GM12872 (cell line): ENCODE measurements around the gene CNTNAP5.

Source experiments
- TF ChIP-seq, protein P1 (sequence below): IDR thresholded peaks from 3 replicates; pipeline ENCODE4 v1.5.1; 2011; ENCODE audit warnings: low read depth, mild to moderate bottlenecking, low read length, moderate library complexity; ENCODE audit not compliant: insufficient read depth

The CNTNAP5 gene

DNA sequence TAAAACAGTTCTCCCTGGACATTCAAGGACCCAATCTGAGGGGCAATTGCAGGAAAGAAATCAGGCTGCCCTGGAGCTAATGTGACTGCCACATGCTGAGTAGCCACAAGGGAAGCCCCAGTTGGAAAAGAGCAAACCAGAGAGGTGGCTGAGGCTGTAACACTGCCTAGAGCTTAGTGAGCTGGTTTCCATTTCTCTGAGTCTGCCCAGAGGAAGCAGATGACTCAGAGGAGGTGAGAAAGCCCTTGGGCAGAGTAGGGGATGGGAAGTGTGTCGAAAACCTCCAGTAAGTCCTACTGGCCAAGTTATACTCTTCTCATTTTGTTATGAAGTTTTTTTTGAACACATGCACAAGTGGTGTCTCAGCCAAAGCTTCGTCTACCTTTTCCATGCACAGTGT is 753.0 kb downstream of the CNTNAP5 start:
- TF ChIP-seq, protein P1, sequence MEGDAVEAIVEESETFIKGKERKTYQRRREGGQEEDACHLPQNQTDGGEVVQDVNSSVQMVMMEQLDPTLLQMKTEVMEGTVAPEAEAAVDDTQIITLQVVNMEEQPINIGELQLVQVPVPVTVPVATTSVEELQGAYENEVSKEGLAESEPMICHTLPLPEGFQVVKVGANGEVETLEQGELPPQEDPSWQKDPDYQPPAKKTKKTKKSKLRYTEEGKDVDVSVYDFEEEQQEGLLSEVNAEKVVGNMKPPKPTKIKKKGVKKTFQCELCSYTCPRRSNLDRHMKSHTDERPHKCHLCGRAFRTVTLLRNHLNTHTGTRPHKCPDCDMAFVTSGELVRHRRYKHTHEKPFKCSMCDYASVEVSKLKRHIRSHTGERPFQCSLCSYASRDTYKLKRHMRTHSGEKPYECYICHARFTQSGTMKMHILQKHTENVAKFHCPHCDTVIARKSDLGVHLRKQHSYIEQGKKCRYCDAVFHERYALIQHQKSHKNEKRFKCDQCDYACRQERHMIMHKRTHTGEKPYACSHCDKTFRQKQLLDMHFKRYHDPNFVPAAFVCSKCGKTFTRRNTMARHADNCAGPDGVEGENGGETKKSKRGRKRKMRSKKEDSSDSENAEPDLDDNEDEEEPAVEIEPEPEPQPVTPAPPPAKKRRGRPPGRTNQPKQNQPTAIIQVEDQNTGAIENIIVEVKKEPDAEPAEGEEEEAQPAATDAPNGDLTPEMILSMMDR = no peak

DNA sequence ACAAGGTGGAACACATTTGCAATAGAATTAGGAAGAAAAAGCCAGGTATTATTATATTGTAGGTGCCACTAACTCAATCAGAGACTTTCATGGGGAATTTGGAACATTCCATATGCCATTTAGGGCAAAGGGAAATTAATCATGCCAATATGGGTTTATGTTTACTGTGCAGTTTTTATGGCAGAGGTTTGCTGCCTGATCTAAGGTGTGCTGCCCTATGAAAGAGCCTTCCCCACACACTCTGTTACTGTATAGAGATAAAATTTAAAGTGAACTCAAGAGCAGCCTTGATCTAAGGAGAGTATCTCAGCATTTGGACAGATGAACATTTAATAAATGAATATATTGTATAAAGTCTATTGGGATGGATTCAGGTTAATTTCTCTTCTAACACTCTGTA is 771.6 kb downstream of the CNTNAP5 start:
- TF ChIP-seq, protein P1 = no peak

DNA sequence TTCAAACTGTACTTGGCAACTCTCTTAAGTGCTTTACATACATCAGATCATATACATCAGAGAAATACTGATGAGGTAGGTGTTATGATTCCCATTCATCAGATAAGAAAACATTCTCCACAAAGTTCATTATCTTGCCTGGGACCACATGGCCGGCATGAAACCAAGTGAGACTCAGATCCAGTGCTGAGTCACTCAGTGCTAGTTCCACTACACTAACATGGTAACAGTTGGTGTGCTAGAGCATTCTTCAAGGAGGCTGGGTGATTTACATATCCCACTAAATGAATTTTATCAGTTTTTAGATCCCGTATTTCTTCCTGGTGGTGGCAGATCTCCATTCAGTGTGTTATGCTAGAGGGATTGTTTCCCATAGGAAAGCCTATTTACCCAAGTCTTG is 772.0 kb downstream of the CNTNAP5 start:
- TF ChIP-seq, protein P1 = no peak

DNA sequence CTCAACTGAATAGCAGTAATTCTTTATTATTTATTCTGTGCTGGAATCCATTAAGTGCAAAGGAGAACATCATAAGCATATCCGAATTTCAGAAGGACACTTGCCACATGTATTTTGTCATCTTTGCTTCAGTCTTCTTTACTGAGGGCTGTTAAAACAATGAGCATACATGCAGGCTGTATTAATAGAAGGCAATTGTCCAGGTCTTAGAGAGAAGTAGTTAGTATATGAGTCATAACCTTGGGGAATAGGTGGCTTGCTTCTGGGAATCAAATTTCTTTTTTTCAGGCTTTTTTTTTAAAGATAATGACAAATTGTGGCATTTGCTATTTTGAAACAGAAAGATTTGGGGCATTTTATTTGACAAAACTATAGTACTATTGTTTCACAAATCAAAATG is 773.5 kb downstream of the CNTNAP5 start:
- TF ChIP-seq, protein P1 = no peak

GRCh38 chr2:124804014-124804940 is 779.2 kb downstream of the CNTNAP5 start:
- TF ChIP-seq, protein P1 = peak; percentile 80

GRCh38 chr2:124805060-124805459 is 780.0 kb downstream of the CNTNAP5 start:
- TF ChIP-seq, protein P1 = no peak

DNA sequence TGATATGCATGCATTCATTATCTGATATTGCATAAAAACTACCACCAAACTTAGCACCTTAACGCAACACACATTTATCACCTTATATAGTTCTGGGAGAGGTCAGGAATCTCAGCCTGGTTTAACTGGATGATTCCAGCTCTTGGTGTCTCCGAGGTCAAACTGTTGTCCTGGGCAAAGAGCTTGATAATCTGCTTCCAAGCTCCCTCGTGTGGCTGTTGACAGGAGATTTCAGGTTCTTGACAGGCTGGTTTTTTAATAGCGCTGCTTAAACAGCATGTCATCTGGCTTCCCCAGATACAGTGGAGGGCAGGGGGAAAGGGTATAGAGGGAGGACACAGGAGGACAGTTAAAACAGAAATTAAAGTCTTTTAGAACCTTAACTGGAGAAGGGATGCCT is 785.0 kb downstream of the CNTNAP5 start:
- TF ChIP-seq, protein P1 = no peak
